SU-DHL-6 (cell line): Measurements from ENCODE around the gene SYTL1.
A peak's percentile ranks its signal among the peaks of the same experiment; 100 is the strongest.

Experiments
- H2AFZ ChIP-seq: fragments of 200-600 bp; sonication (generic); 2 replicates; pipeline ENCODE4 v1.6.1; 2014; ENCODE audit warnings: low read depth, mild to moderate bottlenecking, moderate library complexity, mixed read lengths, antibody characterized with exemption, low read length; ENCODE audit not compliant: severe bottlenecking
- H3F3A ChIP-seq: fragments of 200-600 bp; shearing (Covaris generic); 2 replicates; pipeline ENCODE4 v1.6.0; 2016; ENCODE audit warnings: antibody characterized with exemption, mild to moderate bottlenecking; ENCODE audit not compliant: insufficient read depth
- H3K27ac ChIP-seq: fragments of 200-600 bp; sonication (generic); 2 replicates; pipeline ENCODE4 v1.5.1; 2016; ENCODE audit warnings: low read depth, mild to moderate bottlenecking, low read length, moderate library complexity, mixed read lengths
- H3K27me3 ChIP-seq: fragments of 200-600 bp; sonication (generic), shearing (Covaris generic); 2 replicates; pipeline ENCODE4 v1.6.0; 2014; ENCODE audit warnings: mild to moderate bottlenecking, low read length
- H3K36me3 ChIP-seq: fragments of 200-600 bp; sonication (generic); 2 replicates; pipeline ENCODE4 v1.6.1; 2014; ENCODE audit warnings: mild to moderate bottlenecking, low read length, mixed read lengths
- H3K4me2 ChIP-seq: fragments of 300-600, 200-600 bp; shearing (Covaris generic), sonication (generic); 2 replicates; pipeline ENCODE4 v1.6.0; 2014; ENCODE audit warnings: low read length, low read depth, mild to moderate bottlenecking; ENCODE audit not compliant: poor library complexity, severe bottlenecking
- H3K4me3 ChIP-seq: fragments of 200-600 bp; sonication (generic); 2 replicates; pipeline ENCODE4 v1.5.1; 2014; ENCODE audit warnings: antibody characterized with exemption, low read length, mild to moderate bottlenecking, mixed read lengths; ENCODE audit not compliant: insufficient read depth, poor library complexity, severe bottlenecking
- H3K79me2 ChIP-seq: fragments of 200-600 bp; sonication (generic); 2 replicates; pipeline ENCODE4 v1.6.1; 2014; ENCODE audit warnings: mild to moderate bottlenecking, low read length, moderate library complexity; ENCODE audit not compliant: insufficient read depth
- H3K9ac ChIP-seq: fragments of 200-600 bp; sonication (generic); 2 replicates; pipeline ENCODE4 v1.7.0; 2014; ENCODE audit warnings: mild to moderate bottlenecking, low read length
- H3K9me2 ChIP-seq: fragments of 200-600 bp; sonication (generic); replicated peaks from 2 replicates; pipeline ENCODE4 v1.6.1; 2014; ENCODE audit warnings: low read length; ENCODE audit not compliant: insufficient read depth
- H3K9me3 ChIP-seq: fragments of 200-600 bp; sonication (generic); 2 replicates; pipeline ENCODE4 v1.6.1; 2014; ENCODE audit warnings: low read length, mixed read lengths; ENCODE audit not compliant: insufficient read depth
- H4K20me1 ChIP-seq: fragments of 200-600 bp; sonication (generic); 2 replicates; pipeline ENCODE4 v1.6.1; 2014; ENCODE audit warnings: low read depth, mild to moderate bottlenecking, antibody characterized with exemption, low read length, moderate library complexity, mixed read lengths
- EZH2phosphoT487 ChIP-seq: fragments of 200-600 bp; sonication (generic), shearing (Covaris generic); conservative IDR thresholded peaks from 2 replicates; pipeline ENCODE4 v1.6.1; 2018; ENCODE audit warnings: mild to moderate bottlenecking, antibody characterized with exemption, low read length, moderate library complexity, mixed read lengths
- TF ChIP-seq, protein P1 (sequence below): fragments of 200-600 bp; sonication (generic); IDR thresholded peaks from one replicate; pipeline ENCODE4 v1.5.1; 2017; ENCODE audit warnings: antibody characterized with exemption, mild to moderate bottlenecking, low read length, moderate library complexity; ENCODE audit not compliant: insufficient read depth, poor library complexity, severe bottlenecking

The SYTL1 gene

DNA sequence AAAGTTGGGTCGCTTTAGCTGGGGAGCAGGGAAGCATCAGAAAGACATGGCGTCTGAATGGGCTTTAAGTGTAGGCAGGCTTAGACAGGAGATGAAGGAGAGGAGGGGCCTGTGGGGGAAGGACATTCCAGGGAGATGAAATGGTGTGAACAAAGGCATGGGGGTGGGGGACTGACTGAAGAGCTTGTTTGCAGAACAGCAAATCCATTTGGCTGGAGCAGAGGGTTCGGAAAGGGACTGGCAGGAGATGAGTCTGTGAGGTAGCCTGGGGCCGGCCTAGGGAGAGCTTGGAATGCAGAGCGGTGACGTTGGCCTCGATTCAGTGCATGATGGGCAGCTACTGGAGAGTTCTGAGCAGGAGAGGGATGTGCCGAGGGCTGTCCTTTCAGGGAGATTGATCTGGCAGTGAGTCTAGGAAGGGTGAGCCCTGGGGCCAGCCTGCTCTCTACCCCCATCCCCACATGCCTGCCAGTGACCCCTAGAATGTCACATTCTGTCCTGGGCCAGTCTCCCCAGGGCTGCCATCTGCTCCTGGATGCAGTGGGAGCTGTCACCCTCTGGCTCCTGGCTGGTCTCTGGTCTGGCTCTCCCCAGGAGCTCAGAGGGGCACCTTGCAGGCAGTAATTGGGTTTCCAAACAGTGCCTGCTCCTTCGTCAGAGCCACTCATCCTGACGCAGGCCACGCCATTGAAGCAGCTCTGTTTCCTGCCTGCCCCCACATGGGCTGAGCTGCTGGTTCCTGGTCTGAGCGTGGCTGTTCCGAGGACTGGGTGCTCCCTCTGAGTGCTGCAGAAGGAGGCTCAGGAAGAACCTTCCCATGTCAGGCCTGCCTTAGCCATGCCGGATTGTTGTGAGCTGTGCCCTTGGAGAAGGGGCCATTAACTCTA is 42.2 kb upstream of the SYTL1 start:
- no peak for TF ChIP-seq EZH2phosphoT487
- TF ChIP-seq, protein P1, sequence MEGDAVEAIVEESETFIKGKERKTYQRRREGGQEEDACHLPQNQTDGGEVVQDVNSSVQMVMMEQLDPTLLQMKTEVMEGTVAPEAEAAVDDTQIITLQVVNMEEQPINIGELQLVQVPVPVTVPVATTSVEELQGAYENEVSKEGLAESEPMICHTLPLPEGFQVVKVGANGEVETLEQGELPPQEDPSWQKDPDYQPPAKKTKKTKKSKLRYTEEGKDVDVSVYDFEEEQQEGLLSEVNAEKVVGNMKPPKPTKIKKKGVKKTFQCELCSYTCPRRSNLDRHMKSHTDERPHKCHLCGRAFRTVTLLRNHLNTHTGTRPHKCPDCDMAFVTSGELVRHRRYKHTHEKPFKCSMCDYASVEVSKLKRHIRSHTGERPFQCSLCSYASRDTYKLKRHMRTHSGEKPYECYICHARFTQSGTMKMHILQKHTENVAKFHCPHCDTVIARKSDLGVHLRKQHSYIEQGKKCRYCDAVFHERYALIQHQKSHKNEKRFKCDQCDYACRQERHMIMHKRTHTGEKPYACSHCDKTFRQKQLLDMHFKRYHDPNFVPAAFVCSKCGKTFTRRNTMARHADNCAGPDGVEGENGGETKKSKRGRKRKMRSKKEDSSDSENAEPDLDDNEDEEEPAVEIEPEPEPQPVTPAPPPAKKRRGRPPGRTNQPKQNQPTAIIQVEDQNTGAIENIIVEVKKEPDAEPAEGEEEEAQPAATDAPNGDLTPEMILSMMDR, result no peak
- no peak overlapping the region for H3K4me3 ChIP-seq
- no peaks in the 10 kb centered on the region for H4K20me1 ChIP-seq
- H3K4me2 ChIP-seq, result no peak overlapping the region
- no peaks in the 10 kb centered on the region; the same call in 1 of the 2 replicates for H3K36me3 ChIP-seq
- no peak overlapping the region for H3K9ac ChIP-seq
- no peak overlapping the region for H2AFZ ChIP-seq
- no peaks in the 10 kb centered on the region for H3K9me2 ChIP-seq
- no peaks in the 10 kb centered on the region for H3K9me3 ChIP-seq
- no peaks in the 10 kb centered on the region for H3K27me3 ChIP-seq
- H3F3A ChIP-seq, result no peaks in the 10 kb centered on the region
- H3K79me2 ChIP-seq, result no peaks in the 10 kb centered on the region
- no peak overlapping the region for H3K27ac ChIP-seq

GRCh38 chr1:27300341-27301051 is 41.3 kb upstream of the SYTL1 start:
- no peaks in the 10 kb centered on the region; the same call in 1 of the 2 replicates for H3K36me3 ChIP-seq
- H3K79me2 ChIP-seq, result no peaks in the 10 kb centered on the region
- H3K4me3 ChIP-seq, result no peak overlapping the region
- no peaks in the 10 kb centered on the region for H3K9me2 ChIP-seq
- no peaks in the 10 kb centered on the region for H3F3A ChIP-seq
- no peaks in the 10 kb centered on the region for H3K27me3 ChIP-seq
- no peak overlapping the region for H3K4me2 ChIP-seq
- no peak overlapping the region for H3K27ac ChIP-seq
- no peak overlapping the region for H2AFZ ChIP-seq
- TF ChIP-seq, protein P1, result peak; percentile 66
- no peak for TF ChIP-seq EZH2phosphoT487
- H3K9me3 ChIP-seq, result no peaks in the 10 kb centered on the region
- no peak overlapping the region for H3K9ac ChIP-seq
- no peaks in the 10 kb centered on the region for H4K20me1 ChIP-seq

DNA sequence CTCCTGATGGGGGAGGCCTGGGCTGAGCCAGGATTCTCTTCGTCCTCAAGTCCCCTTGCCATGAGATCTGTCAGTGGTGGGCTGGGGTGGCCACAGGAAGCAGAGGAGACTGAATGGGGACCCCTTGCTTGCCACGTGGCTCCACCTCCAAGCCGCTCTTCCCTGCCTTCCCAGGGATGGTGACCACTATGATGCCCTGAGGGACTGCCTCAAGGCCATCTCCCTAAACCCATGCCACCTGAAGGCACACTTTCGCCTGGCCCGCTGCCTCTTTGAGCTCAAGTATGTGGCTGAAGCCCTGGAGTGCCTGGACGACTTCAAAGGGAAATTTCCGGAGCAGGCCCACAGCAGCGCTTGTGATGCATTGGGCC is 40.8 kb upstream of the SYTL1 start:
- Histone ChIP-seq H3K9ac (no peak overlapping the region), H3K9me2 (no peaks in the 10 kb centered on the region), H3K27me3 (no peaks in the 10 kb centered on the region), H2AFZ (no peak overlapping the region), H3K4me3 (no peak overlapping the region), H3K79me2 (no peaks in the 10 kb centered on the region), H3K27ac (no peak overlapping the region), H3K4me2 (no peak overlapping the region), H3K36me3 (no peaks in the 10 kb centered on the region; the same call in 1 of the 2 replicates), H3K9me3 (no peaks in the 10 kb centered on the region), H3F3A (no peaks in the 10 kb centered on the region), H4K20me1 (no peaks in the 10 kb centered on the region)
- TF ChIP-seq, protein P1, result no peak
- TF ChIP-seq EZH2phosphoT487, result no peak
